NCI-H1092 treated with DMSO at 0.1 percent for 48 hours (cell line): ENCODE measurements around the gene ANKS6.
"Not testable (repeated sequence)": the region's sequence is repeated elsewhere in the genome, so short reads cannot be mapped to it uniquely, and the experiment has no call there.

Experiments
- DNase-seq: peaks from one replicate; lab custom pipeline; 2025; lab: John Stamatoyannopoulos, UW

Gene ANKS6

GRCh38 chr9:98702835-98703380 is 93.4 kb downstream of the ANKS6 start:
- no peak for DNase-seq

DNA sequence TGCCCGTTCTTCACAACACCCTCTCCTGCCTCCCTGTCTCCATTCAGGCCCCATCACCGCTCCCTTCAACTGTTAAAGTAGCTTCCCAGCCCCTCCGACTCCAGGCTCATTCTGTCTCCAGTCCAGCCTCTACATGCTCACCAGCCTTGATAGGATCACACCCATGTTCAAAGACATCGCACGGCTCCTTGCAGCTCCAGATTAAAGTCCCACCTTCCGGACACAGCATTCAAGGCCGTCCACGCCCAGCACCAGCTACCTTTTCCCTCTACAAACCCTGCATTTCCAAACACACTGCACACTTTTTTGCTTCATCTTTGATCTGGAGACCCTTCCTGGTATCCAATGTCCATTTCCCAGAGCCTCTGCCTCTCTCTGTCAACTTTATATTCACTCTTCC is 94.0 kb downstream of the ANKS6 start:
- DNase-seq = no peak

DNA sequence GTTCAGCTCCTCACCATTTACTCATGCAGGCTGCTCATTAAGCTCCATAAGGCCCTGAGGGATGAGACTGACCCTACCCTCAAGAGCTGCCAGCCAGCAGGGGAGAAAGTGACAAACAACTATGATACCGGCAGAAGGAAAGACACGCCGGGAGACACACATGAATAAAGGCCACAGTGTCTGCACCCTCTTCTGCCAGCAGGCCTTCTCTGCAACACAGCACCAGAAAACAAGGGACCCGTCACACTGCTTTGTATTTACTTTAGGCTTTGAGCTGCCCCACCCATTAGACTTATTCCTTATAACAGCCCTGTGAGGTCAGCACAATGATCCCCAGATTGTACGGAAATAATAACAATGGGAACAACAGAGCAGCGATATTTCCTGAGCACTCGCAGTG is 94.8 kb downstream of the ANKS6 start:
- DNase-seq = no peak

- no peak for DNase-seq
These were observed 95.6 kb downstream of the ANKS6 start for GRCh38 chr9:98700801-98701200.

DNA sequence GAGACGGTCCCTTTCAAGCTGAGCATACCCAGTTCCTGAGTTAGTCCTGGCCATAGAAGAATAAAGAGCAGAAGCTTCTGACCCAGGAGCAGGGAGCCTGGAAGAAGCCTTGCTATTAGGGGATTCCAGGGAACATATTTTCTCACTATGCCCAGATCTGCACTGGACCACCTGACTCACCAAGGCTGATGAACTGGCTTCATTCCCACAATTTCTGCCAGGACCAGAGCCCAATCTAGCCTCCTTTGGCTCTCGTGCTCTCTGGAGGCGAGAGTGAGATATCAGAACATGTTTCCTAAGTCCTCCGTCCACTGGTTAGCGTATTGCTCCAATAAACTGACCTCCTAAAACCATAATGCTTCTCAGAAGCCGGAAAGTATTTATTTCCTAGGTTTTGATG is 97.5 kb downstream of the ANKS6 start:
- DNase-seq = no peak

DNA sequence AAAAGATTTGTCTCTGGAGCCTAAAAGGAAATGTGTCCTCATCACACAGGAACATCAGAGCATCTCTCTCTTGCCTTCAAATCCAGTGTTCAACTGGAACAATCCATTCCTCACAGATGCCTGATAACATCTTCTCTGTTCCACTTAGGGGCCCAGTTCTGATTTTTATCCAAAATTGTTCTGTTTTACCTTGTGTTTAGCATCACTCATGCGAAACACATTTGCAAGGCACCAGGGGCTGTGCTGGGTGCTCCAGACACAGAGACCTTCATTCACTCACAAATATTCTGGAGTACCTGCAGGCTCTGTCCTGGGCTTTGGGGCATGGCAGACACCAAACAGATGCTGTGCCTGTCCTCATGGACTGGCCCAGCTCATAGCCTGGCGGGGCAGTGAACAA is 101.4 kb downstream of the ANKS6 start:
- no peak for DNase-seq

DNA sequence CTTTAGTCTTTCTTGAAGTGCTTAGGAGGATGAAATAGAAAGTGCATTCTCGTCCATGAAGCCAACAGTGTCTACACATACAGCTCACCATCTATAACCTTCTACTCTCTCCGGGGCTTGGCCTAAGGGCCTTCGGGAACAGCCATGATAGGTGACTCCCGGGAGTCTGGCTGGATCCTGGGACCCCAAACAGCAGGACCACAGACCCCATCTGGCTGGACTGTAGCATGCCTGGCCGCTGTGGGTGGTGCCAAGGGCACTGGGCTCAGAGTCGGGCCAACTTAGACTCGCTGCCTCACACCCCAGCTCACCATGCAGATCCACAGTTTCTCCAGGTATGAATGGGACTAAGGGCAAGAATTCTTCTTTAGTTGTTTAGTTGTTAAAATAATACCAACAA is 104.0 kb downstream of the ANKS6 start:
- no peak for DNase-seq

DNA sequence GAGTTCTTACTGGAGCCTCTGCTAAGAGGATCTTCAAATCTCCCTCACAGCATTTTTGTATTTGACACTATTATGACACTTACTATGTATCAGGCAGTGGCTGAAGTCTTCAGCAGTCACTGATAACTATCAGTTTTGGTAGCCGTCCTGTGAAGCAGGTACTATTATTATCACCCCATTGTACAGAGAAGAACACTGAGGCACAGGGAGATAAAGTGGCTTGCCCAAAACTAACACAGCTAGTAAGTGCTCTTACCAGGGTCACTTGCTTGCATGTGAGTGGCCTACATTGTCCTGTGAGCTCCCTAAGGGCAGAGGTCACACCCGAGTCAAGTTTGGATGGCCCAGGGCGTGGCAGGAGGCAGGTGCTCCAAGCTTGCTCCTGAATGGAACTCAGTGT is 104.5 kb downstream of the ANKS6 start:
- DNase-seq = no peak

- DNase-seq = no peak
These were observed 105.7 kb downstream of the ANKS6 start for GRCh38 chr9:98690686-98691085.

DNA sequence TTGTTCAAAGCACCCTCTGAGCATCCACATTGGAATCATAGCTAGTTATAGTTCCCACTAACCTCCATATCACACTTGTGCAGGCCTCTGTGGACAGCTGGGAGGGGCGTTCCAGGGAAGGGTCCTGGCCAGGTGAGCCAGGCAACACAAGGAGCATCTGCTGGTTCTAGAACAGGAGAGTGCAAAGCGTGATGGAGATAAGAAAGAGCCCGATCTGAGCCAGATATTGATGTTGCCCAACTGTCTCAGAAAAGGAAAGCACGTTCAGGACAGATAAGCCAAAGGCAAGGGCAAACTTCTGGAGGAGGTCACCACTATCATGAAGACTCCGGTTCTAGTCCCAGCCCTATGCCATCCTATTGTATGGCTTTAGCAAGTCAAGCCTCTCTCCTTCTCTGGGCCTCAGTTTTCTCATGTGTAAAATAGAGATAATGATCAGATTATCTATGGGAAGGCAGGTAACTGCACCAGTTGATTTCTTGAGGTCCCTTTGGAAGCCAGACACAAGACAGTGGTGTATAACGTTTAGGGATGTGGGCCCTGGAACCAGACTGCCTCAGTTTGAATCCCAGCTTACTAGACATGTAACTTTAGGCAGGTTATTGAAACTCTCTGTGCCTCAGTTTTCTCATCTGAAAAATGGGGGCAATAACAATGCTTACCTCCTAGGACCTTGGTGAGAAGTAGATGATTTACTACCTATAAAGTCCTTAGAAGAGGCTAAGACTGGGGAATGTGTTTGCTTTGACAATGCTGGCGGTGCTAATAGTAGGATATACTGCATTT is 107.5 kb downstream of the ANKS6 start:
- no peak for DNase-seq

GRCh38 chr9:98687911-98688310 is 108.4 kb downstream of the ANKS6 start:
- DNase-seq = no peak

GRCh38 chr9:98686961-98687855 is 109.1 kb downstream of the ANKS6 start:
- no peak for DNase-seq

- DNase-seq = not testable (repeated sequence)
These were observed 111.5 kb downstream of the ANKS6 start for GRCh38 chr9:98684816-98685215.
